ENCODE results near the gene MYO1E.

DNA sequence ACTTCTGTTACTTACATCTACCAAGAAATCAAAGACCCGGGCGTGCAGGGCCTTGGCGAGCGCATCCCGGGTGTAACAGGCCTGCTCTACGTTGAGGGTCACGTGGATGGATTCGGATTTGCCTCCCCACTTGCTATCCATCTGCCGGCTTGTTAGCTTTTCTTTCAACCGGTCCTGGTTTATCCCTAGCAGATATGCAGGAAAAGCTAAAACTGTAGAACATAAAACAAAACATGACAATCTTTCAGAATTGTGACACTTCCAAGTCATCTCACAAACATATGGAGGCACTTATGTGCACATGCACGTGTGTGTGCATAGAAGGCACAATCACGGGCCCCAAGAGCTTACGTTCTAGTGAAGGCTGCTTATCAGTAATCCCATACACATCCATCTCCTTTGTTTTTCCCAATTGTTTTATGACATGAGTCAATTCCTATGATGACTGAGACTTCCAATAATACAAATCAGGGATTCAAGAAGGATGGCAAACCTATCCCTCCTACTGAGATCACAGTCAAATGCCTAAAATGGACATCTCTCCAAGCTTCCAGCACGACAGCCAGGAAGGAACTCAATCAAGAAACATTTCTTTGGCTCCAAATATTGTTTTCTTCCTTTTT, 154.7 kb downstream of the MYO1E start:
- no peak for TF ChIP-seq CTCF (conservative IDR thresholded peaks at IDR 0.05 in 1 of 2, IDR thresholded peaks at IDR 0.05 in 1 of 2; ENCODE audit: extremely low read depth in 1 of 2, insufficient read depth in 1 of 2, low read depth in 1 of 2, low read length in 2 of 2)
- TF ChIP-seq EZH2 (IDR thresholded peaks at IDR 0.05; ENCODE audit: borderline replicate concordance, low read length), result no peak

All from mammary epithelial cell (primary cell).